Natural killer cell (primary cell): ENCODE measurements around the gene PABPC3. TPM values are rescaled to one million over a fixed set of nuclear protein-coding genes. Genes with fewer than 3 reads are reported as not detected.

Experiments
- ATAC-seq, 3 donors: fragments of 150-1000 bp in 2 of 3; fragments of 200-7000 bp in 1 of 3; cut with Tn5 transposase; 1 replicate in 1 of 3; 2 replicates in 2 of 3; pipeline ENCODE4 v1.10.0; 2021; ENCODE audit warnings: mild to moderate bottlenecking in 2 of 3, moderate library complexity in 2 of 3
- DNase-seq, 2 donors: peaks; one replicate each; pipeline versions ENCODE4 v3.0.0 to v3.0.0-alpha.2; 2013 to 2021; ENCODE audit warnings: mixed read lengths in 1 of 2
- H3K27ac ChIP-seq: one replicate; pipeline ENCODE4 v1.5.1; 2013; ENCODE audit warnings: mild to moderate bottlenecking, low read length
- H3K27me3 ChIP-seq: one replicate; pipeline ENCODE4 v1.6.1; 2013; ENCODE audit warnings: low read length; ENCODE audit not compliant: control insufficient read depth, insufficient read depth
- H3K36me3 ChIP-seq: one replicate; pipeline ENCODE4 v1.6.1; 2013; ENCODE audit warnings: low read length; ENCODE audit not compliant: control insufficient read depth, insufficient read depth
- H3K4me1 ChIP-seq: one replicate; pipeline ENCODE4 v1.6.1; 2013; ENCODE audit warnings: low read length; ENCODE audit not compliant: control insufficient read depth, insufficient read depth
- H3K4me3 ChIP-seq: one replicate; pipeline ENCODE4 v1.5.1; 2013; ENCODE audit warnings: low read length
- H3K9me3 ChIP-seq: one replicate; pipeline ENCODE4 v1.6.1; 2013; ENCODE audit warnings: low read length; ENCODE audit not compliant: control insufficient read depth, insufficient read depth
- H3K27ac Mint-ChIP-seq, 2 donors: one replicate each; pipeline ENCODE4 v1.8.0; 2022; ENCODE audit warnings: mild to moderate bottlenecking in 2 of 2, mixed read lengths in 2 of 2, moderate library complexity in 1 of 2
- H3K27me3 Mint-ChIP-seq, 2 donors: one replicate each; pipeline ENCODE4 v1.8.0; 2022; ENCODE audit warnings: low read depth in 2 of 2, mixed read lengths in 2 of 2
- H3K36me3 Mint-ChIP-seq: one replicate; pipeline ENCODE4 v1.8.0; 2022; ENCODE audit warnings: mixed read lengths
- H3K4me1 Mint-ChIP-seq, 2 donors: one replicate each; pipeline ENCODE4 v1.8.0; 2022; ENCODE audit warnings: mixed read lengths in 2 of 2
- H3K4me3 Mint-ChIP-seq: one replicate; pipeline ENCODE4 v1.8.0; 2022; ENCODE audit warnings: mild to moderate bottlenecking, moderate library complexity, mixed read lengths
- H3K9me3 Mint-ChIP-seq, 2 donors: one replicate each; pipeline ENCODE4 v1.8.0; 2022; ENCODE audit warnings: mixed read lengths in 2 of 2
- WGBS: methylation state at CpG from one replicate; pipeline ENCODE4 v1.1.7; 2013; ENCODE audit warnings: missing lambda C conversion rate; ENCODE audit not compliant: insufficient coverage; 5-methylcytosine and 5-hydroxymethylcytosine counted together
- intact Hi-C: fragments of 100-400 bp; cut with micrococcal nuclease; formaldehyde crosslinking; loops from one replicate; pipeline ENCODE4 v1.14.2; 2022
- total RNA-seq, 4 donors: library from RNA; stranded (reverse); fragments of 120-200 nt in 1 of 4; gene quantifications; one replicate each; pipeline versions ENCODE4 v1.2.3 to v1.2.4, GENCODE V29; 2013 to 2022
- TF ChIP-seq, protein P1 (sequence below): fragments of 200-600 bp; IDR thresholded peaks from one replicate; pipeline ENCODE4 v1.8.0; 2022; ENCODE audit warnings: antibody characterized with exemption

PABPC3 gene
- total RNA-seq, 3 donors from 2014 or later (not counting 1 experiment from before 2014, with no cell fraction given) = 0.18 to 0.21 (median 0.20) TPM

DNA sequence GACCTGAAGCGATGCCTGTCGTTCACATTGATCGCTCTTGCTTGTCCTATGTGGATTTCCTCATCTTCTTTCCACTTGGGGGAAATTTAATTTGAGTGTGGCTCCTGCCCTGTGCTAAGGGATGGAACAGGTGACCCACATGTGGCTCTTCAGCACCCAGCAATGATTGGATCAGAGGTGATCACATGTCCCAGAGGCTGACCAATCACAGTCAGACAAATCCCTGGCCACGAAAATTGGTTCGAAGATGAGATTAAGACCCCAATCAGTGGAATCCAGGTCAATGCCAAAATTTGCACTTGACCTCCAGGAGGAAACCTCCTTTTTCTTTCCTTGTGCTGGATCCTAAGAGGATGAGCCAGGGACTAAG, 52.5 kb downstream of the PABPC3 start:
- H3K27me3 Mint-ChIP-seq = peaks cover 18 to 29% of the 10 kb centered on the region in 2 donors

More for the DNA sequence above, 52.5 kb downstream of the PABPC3 start:
- no peaks in the 10 kb centered on the region for H3K36me3 ChIP-seq
- no peaks in the 10 kb centered on the region for H3K4me1 ChIP-seq
- Mint-ChIP-seq H3K4me3 (no peak overlapping the region), H3K36me3 (no peaks in the 10 kb centered on the region), H3K27ac (no peak overlapping the region), H3K9me3 (no peaks in the 10 kb centered on the region), H3K4me1 (no peaks in the 10 kb centered on the region)
- no peak overlapping the region for H3K27ac ChIP-seq
- DNase-seq (no peak), ATAC-seq (no peak)
- TF ChIP-seq, protein P1, sequence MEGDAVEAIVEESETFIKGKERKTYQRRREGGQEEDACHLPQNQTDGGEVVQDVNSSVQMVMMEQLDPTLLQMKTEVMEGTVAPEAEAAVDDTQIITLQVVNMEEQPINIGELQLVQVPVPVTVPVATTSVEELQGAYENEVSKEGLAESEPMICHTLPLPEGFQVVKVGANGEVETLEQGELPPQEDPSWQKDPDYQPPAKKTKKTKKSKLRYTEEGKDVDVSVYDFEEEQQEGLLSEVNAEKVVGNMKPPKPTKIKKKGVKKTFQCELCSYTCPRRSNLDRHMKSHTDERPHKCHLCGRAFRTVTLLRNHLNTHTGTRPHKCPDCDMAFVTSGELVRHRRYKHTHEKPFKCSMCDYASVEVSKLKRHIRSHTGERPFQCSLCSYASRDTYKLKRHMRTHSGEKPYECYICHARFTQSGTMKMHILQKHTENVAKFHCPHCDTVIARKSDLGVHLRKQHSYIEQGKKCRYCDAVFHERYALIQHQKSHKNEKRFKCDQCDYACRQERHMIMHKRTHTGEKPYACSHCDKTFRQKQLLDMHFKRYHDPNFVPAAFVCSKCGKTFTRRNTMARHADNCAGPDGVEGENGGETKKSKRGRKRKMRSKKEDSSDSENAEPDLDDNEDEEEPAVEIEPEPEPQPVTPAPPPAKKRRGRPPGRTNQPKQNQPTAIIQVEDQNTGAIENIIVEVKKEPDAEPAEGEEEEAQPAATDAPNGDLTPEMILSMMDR = no peak
- peaks cover 2% of the 10 kb centered on the region for H3K9me3 ChIP-seq
- H3K27me3 ChIP-seq = no peaks in the 10 kb centered on the region
- 74% methylated on average over 5 of the region's 5 CpGs for WGBS
- H3K4me3 ChIP-seq = no peak overlapping the region
- intact Hi-C loops = no loop called here

Other genes starting within 250 kb of the PABPC3 start
- gene AMER2, start 76.2 kb downstream of the PABPC3 start, total RNA-seq = not detected
- gene MTMR6, start 191.4 kb downstream of the PABPC3 start, total RNA-seq = 10 to 100 TPM; 16.4 to 18.1 (median 17.3) TPM
- gene NUP58, start 205.5 kb downstream of the PABPC3 start, total RNA-seq = 10 to 100 TPM; 47.4 to 60.0 (median 50.6) TPM